HG02759 (cell line): ENCODE results near the gene PSAP.

Source experiments
- ATAC-seq: cut with Tn5 transposase; IDR thresholded peaks from one replicate; pipeline ENCODE4 v1.9.1; 2021; ENCODE audit warnings: mild to moderate bottlenecking, moderate library complexity; ENCODE audit not compliant: unreplicated experiment

The PSAP gene

DNA sequence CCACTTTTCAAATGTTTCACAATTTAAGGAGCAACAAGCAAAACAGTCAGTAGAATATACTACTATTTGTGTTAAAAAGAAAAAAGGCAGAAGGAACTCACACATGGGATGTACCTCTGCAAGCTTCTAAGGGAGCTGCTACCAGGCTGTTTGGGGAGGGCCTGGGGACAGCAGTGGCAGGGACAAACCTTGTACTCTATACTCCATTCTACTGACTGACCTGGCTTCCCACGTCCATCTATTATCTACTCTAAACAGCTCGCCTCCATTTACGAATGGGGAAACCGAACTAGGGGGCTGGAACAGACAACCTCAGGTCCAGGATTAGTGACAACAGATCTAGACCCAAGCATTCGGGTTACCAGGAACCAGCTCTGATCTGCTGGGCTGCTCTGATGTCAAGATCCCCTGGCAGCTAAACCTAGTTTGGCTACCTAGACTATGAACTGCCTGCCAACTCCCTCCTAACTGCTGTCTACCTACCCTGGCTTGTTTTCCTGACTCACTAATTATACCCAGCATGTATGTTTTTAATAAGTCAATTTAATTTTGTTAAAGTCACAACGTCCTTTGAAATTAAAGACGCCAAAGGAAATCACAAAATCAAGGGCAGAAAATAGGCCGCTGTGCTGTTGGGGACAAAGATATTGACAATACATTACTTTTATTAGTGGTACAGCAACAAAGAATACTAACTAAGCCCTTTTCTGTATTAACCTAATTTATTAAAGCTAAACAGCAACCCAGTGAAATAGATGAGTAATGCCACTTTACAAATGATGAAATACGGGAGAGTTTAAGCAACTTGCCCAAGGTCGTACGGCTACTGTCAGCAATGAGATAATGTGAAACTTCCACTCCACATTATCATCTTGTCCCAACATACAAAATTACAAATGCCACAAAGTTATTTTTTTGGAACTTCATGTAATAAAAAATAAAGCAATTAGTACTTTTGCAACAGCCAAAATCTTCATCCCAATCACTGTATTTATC is 5.3 kb downstream of the PSAP start:
- no peak for ATAC-seq

DNA sequence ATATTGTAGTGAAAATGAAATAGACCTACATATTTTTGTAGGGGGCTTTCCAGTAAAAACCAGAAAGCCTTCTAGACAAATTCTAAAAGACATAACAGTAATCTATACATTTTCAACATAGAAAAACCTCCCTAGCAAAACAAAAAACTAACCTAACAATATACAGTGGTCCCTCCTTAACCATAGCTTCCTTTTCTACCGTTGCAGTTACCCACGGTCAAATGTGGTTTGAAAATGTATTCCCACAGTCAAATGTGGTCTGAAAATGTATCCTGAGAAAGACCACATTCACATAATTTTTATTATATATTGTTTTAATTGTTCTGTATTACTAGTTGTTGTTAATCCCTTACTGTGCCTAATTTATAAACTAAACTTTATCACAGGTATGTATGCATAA is 6.4 kb downstream of the PSAP start:
- ATAC-seq, result no peak

DNA sequence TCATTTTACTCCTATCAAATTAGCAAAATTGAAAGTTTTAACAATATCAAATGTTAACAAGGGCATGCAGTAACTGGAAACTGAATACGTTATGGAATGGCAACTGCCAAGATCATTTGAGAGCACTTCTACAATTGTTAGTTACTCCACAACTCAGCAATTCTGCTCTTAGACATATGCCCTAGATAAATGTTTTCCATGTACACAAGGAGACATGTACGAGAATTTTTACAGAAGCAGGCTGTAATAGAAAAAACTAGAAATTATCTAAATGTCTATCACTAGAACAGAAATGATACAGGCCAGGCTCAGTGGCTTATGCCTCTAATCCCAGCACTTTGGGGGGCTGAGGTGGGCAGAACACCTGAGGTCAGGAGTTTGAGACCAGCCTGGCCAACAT is 7.0 kb downstream of the PSAP start:
- no peak for ATAC-seq

DNA sequence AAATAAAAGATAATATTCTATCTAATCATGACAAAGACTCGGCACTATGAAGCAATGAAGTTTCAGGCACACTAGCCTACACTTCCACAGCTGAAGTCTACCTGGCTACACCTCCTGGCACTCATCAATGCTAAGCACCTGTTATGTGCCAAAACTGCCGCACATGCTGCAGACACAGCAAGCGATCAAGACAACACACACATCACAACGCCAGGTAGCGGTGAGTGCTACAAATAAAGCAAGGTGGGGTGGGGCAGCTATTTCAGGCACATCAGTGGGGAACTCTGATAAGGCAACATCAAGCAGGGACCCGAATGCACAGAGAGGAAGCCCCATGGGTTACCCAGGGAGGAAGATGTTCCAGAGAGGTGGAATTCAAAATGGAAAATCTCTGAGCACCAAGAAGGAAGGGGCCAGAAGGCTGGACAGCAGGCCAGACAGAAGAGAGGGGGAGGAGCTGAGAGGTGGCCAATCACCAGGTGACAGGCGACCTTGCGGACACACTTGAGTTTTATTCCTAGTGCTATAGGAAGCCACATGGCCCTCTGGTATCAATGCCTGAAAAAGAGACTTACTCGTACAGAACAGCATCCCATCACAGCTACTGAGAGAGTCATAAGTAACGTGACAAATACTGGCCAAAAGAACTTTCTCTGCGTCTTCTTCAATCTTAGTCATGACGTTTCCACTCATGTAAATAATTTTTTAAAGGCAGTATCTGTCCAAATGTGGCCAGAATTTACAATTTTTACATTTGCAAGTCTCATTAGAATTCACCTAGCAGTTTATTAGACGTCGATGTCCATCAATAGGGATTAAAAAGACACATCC is 8.0 kb downstream of the PSAP start:
- no peak for ATAC-seq

DNA sequence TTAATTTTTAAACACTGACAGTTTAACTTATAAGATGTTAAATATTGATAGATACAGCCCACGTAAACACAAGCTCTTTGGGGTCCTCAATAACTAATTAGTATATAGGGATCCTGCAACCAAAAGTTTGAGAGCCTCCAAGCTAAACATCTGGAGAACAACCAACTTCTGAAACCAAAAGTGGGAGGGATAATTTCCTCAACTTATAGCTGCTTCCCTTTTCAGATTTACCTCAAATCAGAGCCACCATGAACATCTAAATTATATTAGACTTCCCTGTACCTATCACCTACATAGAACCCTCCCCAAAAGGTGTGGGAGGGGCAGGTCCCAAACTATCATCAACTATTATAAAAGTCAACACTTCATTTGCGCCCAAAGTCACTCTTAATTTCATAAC is 8.6 kb downstream of the PSAP start:
- no peak for ATAC-seq

DNA sequence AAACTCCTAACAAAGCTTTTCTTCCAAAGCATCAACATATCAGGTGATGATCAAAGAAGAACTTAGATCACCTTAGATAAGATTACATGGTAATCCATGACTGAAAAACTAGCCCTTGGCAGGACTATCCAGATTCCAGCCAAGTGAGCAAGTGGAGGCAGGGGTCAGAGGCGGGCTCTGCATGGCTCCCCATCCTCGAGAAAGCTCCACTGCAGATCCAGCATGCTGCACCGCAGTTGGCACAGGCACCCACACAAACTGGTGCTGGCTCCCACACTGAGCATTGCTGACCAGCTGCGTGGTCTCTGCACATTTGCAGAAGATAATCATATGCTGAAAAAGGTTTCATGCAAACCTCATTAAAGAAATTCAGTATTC is 10.1 kb downstream of the PSAP start:
- ATAC-seq, result no peak

DNA sequence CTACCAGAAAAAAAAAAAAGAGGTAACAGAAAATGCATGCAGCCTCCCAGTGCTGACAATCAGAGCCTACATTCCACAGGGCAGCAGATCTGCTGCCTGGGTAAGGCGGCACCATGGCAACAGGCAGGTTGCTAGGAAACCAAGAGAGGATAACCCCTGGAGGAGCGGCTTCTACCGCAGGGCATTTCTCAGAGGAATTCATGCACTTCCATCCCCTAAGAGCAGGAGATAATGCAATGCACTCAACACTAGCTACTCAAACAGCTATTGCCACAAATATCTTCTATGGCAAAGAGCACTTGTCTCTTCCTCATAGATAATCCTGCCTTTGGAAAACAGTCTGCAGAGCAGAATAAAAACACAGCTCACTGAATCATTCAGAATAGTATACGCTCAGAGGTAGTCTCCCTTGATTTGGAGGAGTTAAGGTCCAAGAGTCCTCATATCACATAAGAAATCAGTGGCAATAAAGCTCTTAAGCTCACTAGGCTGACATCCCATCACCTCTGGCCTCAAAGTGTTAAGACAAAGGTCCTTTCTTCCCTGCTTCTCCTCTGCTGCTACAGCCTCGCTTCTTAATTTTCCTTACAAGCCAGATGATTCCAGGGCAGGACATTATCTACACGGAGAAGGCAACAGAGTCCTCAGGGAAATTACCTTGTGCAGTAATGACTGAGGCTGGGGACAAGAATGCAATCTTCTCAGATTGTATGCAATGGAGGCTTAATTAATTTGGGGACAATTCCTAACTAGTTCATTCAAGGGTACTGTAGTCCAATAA is 10.7 kb downstream of the PSAP start:
- ATAC-seq, result no peak

DNA sequence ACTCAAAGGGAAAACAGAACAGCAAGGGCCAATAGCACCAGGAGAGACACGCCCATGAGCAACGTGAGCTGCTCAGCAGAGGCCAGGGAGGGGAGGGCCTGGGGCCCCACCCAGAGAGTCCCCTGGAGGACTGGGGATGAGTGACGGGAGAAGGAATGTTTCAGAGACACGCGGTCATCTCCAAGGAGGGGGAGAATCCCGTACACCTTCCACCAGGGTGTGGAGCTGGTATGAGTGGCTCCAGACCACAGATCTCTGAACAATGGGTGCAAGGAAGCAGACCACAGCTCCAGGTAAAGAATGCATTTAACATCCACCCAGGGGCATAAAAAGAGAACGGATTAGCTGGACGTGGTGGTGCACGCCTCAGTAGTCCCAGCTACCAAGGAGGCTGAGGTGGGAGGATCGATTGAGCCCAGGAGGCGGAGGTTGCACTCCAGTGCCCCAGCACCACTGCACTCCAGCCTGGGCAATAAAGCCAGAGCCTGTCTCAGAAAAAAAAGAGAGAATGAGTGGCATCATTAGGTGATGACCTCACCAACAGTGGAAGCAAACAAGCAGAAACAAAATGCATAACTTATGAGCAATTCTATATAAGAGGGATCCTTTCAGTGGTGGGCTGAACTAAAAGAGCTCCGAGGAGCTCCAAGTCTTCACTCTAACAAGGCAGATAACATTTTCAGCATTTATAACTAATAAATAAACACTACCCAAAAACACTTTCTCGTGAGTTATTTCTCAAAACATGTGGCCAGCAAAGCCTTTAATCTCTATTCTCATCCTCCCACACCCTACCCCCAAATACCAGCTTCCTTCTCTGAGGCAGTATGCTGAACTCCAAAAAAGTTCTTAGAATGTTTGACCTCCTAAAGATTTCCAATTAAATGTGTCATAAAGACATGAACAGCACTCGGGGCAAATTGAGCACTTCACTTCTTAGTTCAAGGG is 12.5 kb downstream of the PSAP start:
- no peak for ATAC-seq

DNA sequence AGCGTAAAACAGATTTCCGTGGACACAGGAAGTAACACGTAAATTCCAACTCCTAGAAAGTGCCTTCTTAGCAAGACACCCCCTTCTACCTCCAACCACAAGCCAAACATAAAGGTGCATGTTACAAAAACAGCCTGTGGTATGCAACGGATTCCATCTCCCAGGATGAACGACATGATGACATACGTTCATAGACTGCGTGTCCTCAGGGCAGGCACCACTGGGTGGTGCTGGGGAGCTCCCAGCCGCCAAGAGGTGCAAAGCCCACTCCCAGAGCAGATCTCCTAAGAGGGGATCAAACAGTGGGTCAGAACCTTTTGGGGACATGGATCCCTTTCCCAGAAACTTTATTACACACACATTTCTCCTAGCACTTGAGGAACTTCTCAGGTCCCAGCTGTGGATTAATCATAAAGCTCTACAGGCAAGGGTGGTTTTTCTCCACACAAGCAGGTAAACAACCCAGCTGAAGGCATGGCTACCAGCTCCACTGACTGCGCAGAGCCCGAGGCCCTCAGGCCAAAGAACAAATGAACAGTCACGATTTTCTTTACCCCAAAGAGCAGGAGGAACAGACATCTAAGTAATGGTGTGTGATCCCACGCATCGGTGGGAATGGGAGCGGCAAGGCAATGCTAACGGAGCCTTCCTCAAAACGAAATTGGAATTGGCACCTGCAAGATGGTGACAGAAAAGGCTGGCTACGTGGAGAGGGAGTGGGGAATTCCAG is 13.8 kb downstream of the PSAP start:
- no peak for ATAC-seq

DNA sequence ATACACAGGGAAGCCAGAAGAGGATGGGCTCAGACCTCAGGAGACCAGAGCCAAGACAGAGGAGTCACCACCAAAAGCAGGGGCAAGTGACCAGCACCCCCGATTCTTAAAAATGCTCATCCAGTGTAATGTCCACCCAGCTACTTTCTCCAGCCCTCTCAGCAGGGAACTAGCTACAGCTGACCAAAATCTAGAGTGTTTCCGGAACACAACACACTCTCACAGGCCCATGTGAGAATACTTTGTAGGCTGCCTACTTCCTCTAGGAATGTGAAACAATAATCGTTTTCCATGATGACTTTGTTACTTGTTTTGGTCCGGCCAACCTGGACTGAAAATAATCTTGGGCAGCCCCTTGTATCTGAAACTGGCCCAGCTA is 14.5 kb downstream of the PSAP start:
- peak; percentile 17 for ATAC-seq

DNA sequence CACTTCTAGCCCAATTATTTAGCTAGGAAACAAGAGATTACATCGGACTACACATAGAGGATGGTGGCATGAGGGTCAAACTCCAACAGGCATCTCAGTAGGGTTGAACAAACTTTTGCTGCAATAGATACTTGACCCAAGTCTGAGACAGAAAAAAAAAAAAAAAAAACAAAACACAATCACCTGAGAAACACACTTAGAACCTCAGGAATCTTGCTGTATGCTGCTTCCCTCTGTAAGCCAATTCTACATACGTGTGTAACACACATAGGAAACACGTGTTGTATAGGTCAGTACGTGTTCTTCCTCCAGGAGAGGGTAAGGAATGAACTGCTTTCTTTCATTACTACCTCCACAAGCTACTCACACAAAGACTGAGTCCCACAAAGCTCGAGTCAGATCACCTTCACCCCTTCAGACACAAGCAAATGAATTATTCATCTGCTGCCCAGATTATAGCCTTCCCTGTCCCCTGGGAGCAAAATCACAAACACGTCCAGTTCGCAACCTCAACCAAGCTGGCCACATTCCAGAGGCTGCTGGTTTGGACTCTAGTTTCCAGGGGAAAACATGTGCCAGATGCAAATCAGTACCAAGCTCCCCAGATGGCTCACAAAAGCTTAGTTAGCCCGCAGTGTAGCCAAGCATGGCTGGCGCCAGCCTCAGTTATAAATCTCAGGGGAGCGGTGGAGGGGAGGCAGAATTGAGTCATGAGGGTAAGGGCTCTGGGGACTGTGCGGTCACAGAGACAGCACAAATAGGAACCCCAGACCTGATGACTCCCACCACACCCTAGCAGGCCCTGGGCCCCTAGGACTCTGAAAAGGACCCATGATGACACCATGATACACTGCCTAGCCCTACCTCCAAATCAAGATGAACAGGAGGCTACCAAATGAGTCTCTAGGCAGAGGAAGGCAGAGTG is 15.1 kb downstream of the PSAP start:
- peak; percentile 95 for ATAC-seq

DNA sequence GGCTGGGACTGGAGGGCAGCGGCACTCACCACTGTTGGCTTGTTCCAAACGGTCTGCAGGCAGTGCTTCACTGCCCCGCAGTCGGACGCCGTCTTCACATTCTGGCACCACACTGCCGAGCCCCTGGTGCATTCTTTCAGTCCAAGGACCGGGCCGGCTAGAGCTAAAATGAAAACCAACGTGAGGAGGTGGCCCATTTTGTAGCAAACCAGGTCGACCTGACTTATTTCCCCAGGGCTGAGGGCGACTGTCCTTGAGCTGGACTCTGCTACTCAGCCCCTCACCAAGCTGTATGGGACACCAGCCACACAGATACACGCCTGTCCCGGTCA is 16.7 kb downstream of the PSAP start:
- ATAC-seq, result no peak

DNA sequence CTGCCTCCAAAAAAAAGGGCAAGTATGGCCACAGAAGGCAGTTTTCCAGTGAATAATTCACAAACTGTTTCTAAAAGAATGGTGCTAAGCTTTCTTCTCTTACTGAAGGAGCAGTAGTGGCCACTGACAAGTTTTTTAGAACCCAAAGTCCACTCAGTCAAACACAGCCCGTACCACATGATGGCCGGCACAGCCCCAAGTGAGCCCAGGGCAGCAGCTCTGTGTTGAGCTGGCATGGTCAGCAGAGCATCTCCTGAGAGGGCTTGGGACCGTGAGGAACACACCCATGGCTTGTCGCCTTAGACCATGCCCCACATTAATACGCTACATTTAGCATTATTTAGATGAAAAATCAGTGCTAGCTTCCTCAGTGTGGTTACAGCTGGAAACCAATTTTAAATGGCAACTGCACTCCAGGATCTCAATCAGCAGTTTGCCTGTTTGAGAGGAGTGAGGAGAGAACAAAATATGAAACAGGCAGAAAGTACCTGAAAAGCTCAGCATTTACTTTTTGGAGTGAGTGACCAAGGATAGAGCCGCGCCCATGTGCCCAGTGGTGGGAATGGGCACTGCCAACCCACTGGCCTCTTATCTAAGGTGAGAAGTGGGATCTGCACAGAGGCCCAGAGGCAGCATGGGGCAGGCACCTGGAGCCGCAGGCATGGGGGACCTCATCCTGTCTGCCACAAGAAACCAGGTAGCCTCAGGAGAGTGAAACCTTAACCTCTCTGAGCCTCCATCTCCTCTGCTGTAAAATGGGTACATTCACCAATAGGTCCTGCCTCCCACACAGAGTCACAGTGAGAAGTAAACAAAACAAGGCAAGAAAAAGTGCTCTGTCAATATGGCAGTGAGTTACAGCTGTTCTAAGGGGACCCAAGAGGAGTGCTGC is 17.4 kb downstream of the PSAP start:
- no peak for ATAC-seq

DNA sequence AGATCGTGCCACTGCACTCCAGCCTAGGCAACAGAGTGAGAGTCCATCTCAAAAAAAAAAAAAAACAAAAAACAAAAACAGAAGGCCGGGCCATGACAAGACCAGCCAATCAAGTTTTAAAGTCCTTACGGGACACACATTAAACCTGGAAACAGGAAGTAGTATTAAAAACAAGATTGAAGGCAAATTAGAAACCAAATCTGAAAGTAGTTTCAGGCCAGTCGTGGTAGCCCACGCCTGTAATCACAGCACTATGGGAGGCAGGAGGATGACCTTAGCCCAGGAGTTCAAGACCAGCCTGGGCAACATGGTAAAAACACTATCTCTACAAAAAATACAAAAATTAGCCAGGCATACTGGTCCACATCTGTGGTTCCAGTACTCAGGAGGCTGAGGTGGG is 18.1 kb downstream of the PSAP start:
- ATAC-seq, result peak; percentile 19

DNA sequence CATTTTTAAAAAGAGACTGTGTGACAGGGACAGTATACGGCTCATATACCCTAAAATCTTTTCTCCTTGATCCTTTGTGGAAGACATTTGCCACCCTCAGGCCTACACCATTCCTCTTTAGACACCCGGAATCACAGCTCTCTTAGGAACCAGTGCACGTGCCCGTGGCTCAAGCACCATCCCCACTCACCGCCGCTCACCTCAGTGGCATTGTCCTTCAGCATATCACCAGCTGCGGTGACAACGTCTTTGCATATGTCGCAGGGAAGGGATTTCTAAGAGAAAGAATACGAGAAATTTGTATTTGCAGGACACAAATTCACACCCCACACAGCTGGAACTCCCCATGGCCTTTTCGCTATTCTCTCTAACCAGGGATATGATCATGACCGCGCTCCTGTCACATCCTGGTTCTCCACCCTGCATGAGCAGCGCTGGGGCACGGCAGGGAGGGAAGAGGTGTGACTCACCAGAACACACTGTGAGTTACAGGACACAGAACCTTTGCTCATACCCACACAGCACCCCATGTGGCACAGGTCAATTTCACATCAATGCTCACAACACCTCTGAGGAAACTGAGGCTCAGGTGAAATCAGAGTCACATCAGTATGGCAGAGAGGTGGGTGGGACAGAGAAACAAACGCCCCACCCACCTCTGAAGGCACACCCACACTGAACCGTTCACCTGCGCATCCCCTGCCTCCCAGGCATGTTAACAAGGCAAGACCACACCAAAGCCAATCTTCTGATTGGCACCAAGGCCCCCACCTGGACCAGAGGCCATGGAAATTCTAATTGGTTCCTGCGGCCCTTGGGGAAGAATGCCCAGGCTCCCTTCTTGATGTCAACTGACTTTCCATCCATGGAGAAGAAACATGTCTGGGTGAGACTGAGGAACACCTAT is 19.2 kb downstream of the PSAP start:
- ATAC-seq, result no peak

DNA sequence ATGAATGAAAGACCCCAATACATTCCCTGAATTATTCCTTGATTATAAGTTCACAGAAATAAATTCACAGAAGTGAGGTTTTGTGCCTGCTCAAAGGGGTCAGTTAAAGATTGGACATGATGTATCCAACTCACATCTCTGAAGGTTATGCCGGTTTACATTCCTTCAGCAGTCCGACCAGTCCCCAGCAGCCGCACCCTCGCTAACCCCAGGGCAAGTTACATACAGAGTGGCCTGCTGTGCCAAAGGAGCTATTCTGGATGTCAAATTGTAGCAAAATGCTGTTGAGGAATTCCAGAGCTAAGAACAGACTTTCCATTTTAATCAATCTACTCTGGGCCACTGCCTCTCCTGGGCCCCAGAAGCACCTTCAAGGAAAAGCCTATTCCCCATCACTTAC is 20.3 kb downstream of the PSAP start:
- ATAC-seq, result no peak

DNA sequence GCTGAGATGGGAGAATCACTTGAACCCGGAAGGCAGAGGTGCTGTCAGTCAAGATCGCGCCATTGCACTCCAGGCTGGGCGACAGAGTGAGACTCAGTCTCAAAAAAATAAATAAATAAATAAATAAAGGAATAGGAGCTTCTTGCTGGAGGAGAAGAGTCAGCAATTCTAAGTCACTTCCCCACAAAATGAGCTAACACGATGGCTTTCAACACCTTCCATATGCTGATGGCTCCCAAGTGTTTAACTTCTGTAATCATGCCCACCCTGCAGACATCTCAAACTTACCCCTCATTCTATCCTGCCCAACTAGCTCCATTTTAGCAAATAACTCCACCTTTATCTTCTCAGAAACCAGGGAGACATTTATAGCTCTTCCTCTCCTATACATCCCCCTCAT is 21.2 kb downstream of the PSAP start:
- no peak for ATAC-seq
